ENCODE results near the gene LYVE1.

Gene LYVE1

DNA sequence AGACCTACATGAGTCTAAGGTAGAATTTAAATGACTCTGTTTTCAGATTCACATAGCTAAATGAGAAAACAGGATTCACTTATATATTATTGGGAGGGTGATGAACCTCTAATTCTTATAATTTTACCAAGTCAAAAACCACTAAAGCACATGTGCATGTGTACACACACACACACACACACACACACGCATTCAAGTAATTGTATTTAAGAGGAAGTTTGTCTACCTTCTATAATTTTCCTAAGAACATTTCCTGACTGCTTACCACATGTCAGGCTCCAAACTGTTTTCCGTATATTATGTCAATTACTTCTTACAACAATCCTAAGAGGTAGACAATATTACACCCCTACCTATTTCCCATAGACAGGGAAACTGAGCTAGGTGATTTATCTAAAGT lies 34.1 kb downstream of the LYVE1 start:
- no peak for DNase-seq
- TF ChIP-seq GATA1 (IDR thresholded peaks at IDR 0.05; ENCODE audit: low read depth, low read length) (no peak), POLR2A (IDR thresholded peaks at IDR 0.05; ENCODE audit: low read length) (no peak)

DNA sequence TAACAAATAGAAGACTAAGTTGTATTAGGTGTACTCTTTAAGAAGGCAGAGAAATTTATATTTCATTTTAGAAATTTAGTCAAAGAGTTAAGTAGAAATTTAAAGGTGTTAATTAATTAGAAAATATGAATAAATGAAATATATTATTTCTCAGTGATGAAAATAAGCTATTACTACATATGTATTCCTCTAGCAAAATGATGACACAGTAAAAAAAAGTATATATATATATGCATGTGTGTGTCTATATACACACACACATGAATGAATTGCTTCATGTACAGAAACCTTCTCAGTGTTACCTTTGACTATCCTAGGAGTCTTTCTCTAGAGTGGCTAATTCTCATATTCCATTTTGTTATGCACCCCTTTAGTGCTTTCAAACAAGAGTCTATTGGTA lies 35.1 kb downstream of the LYVE1 start:
- TF ChIP-seq POLR2A (IDR thresholded peaks at IDR 0.05; ENCODE audit: low read length) (no peak), GATA1 (IDR thresholded peaks at IDR 0.05; ENCODE audit: low read depth, low read length) (no peak)
- no peak for DNase-seq

DNA sequence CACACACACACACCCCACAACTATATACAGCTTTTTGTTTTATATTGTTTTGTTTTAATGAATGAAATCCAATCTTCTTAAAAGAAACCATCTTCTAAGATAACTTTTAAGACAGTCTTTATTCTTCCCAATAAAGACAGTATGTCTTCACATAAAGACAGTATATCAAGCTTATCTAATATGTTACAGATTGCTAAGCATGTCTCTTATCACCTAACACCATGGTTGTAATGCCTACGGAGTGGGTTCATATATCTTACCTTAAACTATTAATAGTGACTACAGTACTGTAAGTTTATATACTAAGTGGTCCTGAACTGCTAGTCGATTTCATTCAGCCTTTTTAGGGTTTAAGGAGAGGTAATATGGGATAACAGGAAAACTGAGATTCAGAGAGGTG lies 35.9 kb downstream of the LYVE1 start:
- DNase-seq, result peak; percentile 32 to 64
- no peak for TF ChIP-seq POLR2A (IDR thresholded peaks at IDR 0.05; ENCODE audit: low read length)
- no peak for TF ChIP-seq GATA1 (IDR thresholded peaks at IDR 0.05; ENCODE audit: low read depth, low read length)

DNA sequence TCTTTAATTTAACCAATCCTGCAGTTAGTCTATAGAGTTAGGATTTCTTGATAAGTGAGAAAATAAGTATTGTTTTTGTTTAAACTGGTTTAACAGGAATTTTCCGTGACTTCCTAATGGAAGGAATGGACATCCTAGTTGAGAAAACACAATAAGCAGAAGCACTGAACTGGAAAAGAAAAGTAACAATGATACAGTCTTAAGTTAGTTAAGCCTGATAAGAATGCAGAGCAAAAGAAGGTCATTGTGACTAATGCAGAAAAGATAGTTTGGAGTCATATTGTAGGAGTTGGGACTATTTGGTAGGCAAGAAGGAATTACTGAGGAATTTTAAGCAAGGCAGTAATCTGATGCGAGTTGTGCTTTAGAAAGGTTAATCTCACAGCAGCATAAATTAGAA lies 39.2 kb downstream of the LYVE1 start:
- no peak for DNase-seq
- TF ChIP-seq GATA1 (IDR thresholded peaks at IDR 0.05; ENCODE audit: low read depth, low read length), result no peak
- no peak for TF ChIP-seq POLR2A (IDR thresholded peaks at IDR 0.05; ENCODE audit: low read length)

DNA sequence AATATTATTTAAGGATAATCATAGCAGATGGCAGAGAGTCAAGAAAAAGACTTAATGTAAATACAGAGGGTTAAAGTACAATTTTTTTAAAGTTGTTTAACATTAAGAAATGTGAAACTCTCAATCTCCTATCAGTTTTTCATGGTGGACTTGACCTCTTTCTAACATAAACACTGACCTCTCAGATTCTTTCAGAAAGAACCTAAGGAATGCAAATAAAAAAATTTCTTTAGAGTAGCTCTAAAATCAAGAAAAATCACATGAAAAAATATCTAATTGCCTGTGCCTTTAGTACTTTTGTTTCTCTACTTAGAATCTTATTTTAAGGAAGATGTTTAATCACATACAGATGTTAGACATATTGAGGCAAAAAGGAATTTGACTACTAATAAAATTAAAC lies 40.3 kb downstream of the LYVE1 start:
- TF ChIP-seq POLR2A (IDR thresholded peaks at IDR 0.05; ENCODE audit: low read length) (no peak), GATA1 (IDR thresholded peaks at IDR 0.05; ENCODE audit: low read depth, low read length) (no peak)
- DNase-seq, result no peak

DNA sequence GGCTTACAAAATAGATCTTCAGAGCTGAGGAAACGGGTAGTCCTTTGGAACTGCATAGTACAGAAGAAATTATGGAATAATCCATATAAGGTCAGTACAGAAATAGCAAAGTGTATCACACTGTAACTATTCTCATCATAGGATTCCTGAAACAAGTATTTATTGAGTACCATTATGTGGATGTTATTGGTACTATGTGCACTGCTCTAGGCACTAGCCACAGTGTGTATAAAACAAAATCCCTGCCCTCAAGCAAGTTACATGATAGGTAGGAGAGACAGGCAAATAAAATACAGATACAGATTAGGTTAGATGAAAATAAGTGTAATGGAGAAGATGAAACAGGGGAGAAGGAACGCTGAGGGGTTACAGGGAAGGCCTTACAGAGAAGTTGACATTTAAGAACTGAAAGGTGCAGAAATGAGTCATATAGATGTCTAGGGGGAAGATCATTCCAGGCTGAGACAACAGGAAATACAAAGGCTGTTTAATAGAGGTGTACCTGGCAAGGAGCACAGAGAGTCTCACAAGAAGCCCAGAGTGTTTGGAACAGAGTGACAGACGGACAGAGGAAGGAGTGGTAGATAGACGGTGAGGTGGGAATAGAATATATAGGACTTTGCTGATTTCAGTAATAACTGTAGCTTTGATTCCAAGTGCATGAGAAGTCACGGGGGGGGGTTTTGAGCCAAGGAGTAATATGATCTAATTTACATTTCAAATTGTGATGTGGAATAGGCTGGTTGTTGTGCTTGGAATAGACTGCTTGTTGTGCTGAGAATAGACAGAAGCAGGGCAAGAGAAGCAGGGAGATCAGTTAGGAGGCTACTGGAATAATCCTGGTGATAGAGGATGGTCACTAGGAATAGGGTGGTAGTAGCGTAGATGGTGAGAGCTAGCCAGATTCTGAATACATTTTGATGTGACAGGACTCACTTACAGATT lies 41.2 kb downstream of the LYVE1 start:
- no peak for DNase-seq
- TF ChIP-seq GATA1 (IDR thresholded peaks at IDR 0.05; ENCODE audit: low read depth, low read length) (no peak), POLR2A (IDR thresholded peaks at IDR 0.05; ENCODE audit: low read length) (no peak)

DNA sequence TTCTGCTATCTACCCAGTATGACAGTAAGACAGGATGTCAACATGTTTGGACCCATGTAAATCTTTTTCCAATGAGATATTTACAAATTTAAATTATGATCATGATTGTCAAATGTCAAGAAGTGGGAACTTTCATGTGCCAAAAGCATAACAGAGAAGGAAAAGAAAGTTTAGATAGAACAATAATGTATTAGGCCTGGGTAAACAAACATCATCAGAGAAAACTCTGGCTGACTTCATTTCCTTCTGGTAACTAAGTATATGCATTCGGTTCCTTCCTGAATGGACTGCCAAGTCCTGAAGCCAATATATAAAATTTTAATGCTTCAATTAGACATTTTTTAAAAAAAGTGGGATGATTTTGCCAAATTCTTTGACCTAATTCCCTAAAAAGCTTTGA lies 44.0 kb downstream of the LYVE1 start:
- TF ChIP-seq GATA1 (IDR thresholded peaks at IDR 0.05; ENCODE audit: low read depth, low read length), result no peak
- no peak for TF ChIP-seq POLR2A (IDR thresholded peaks at IDR 0.05; ENCODE audit: low read length)
- DNase-seq, result no peak

DNA sequence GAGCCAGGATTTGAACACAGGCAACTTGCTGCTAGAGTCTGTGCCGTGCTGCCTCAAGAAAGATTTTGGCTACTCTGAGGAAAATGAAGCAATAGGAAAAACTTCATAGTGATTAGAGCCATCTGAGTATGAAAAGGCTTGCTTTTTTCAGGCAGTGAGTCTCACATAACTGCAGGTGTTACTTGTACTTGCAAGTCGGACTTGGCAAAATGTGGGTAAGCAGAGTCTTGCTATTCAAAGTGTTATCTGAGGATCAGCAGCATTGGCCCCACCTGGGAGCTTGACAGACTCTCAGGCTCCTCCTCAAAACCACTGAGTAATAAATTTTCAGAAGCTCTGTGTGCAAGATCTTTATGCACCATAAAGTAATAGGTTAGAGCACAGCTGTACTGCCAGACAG lies 45.5 kb downstream of the LYVE1 start:
- TF ChIP-seq GATA1 (IDR thresholded peaks at IDR 0.05; ENCODE audit: low read depth, low read length), result no peak
- TF ChIP-seq POLR2A (IDR thresholded peaks at IDR 0.05; ENCODE audit: low read length), result no peak
- DNase-seq, result no peak

DNA sequence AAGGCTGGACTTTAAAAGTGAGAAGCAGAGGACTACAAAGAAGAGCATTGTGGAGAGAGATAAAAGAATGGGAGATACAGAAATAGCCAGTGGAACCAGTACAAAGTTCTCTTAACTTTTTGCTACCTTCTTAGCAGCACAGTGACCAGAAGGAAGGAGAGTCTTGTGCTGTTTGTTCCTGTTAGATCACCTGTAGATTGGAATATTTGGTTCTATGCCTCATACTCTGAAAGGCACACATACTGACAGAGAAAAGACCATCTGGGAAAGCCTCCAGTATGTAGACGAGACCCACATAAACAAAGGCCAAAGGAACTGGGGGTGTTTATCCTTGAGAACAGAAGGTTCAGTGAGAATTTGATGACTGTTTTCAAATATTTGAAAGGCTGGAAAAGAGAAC lies 46.2 kb downstream of the LYVE1 start:
- no peak for DNase-seq
- TF ChIP-seq GATA1 (IDR thresholded peaks at IDR 0.05; ENCODE audit: low read depth, low read length) (no peak), POLR2A (IDR thresholded peaks at IDR 0.05; ENCODE audit: low read length) (no peak)

DNA sequence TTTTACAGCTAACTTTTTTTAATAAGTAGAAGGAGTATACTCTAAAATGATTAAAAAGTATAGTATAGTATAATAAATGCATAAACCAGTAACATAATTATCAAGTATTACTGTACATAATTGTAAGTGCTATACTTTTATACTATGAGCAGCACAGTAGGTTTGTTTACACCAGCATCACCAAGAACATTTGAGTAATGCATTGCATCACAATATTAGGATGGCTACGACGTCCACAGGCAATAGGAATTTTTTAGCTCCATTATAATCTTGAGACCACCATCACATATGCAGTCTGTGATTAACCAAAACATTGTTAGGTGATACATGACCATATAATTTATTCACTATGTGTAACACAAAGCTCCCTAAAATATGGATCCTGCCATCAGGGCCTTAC lies 47.9 kb downstream of the LYVE1 start:
- TF ChIP-seq POLR2A (IDR thresholded peaks at IDR 0.05; ENCODE audit: low read length) (no peak), GATA1 (IDR thresholded peaks at IDR 0.05; ENCODE audit: low read depth, low read length) (no peak)
- DNase-seq, result no peak

DNA sequence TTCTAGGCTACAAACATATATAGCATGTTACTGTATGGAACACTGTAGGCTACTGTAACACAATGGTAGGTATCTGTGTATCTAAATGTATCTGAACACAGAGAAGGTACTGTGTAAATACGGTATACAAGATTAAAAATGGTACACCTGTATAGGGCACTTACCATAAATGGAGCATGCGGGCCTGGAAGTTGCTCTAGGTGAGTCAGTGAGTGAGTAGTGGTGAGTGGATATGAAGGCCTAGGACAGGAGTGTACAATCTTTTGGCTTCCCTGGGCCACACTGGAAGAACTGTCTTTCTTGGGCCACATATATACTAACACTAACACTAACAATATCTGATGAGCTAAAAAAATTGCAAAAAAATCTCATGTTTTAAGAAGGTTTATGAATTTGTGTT lies 48.8 kb downstream of the LYVE1 start:
- TF ChIP-seq POLR2A (IDR thresholded peaks at IDR 0.05; ENCODE audit: low read length) (no peak), GATA1 (IDR thresholded peaks at IDR 0.05; ENCODE audit: low read depth, low read length) (no peak)
- no peak for DNase-seq

DNA sequence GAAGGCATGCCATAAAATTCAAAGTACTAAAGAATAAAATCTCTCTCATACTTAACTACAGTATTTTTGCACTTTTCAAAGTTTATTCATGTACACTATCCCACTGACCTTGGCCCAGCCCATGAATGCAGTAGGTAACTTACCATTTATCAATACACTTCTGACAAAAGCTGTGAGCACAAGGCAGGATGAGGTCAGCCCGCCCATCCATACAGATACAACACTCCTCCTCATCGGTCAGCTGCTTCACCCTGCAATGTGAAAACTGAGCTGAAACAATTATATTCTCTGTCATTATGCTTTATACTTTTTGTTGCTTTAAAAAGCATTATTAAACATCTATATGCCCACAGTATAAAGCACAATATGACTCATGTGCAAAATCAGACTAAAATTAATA lies 49.6 kb downstream of the LYVE1 start:
- no peak for TF ChIP-seq GATA1 (IDR thresholded peaks at IDR 0.05; ENCODE audit: low read depth, low read length)
- no peak for DNase-seq

DNA sequence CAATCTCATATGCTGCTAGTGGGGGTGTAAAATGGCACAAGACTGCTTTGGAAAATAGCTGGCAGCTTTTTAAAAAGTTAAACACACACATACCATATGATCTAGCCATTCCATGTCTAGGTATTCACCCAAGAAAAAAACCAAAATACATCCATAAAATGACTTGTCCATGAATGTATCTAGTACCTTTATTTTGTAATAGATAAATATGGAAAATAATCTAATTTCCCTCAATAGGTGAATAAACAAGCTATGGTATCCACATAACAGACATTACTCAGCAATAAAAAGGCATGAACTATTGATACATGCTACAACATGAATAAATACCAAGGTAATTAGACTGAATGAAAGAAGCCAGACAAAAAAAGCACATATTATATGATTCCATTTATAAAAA lies 50.3 kb downstream of the LYVE1 start:
- TF ChIP-seq GATA1 (IDR thresholded peaks at IDR 0.05; ENCODE audit: low read depth, low read length) (no peak), POLR2A (IDR thresholded peaks at IDR 0.05; ENCODE audit: low read length) (no peak)
- no peak for DNase-seq

DNA sequence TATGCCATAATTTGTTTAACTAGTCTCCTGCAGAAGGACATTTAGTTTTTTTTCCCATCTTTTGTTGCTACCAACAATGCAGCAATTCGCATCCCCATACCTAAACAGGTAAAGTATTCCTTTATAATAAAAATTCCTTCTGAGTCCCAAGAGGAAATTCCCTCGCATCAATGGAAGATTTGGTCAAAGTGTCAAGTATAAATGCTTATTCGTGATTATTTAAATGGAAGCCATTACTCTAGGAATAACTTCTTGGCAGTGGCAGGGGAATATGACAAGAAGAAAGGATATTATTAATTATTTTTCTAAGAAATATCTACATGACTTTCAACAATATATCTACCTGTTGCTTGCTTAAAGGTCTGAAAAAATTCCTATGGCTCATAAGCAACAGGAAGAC lies 53.0 kb downstream of the LYVE1 start:
- no peak for TF ChIP-seq GATA1 (IDR thresholded peaks at IDR 0.05; ENCODE audit: low read depth, low read length)
- no peak for TF ChIP-seq POLR2A (IDR thresholded peaks at IDR 0.05; ENCODE audit: low read length)
- no peak for DNase-seq

DNA sequence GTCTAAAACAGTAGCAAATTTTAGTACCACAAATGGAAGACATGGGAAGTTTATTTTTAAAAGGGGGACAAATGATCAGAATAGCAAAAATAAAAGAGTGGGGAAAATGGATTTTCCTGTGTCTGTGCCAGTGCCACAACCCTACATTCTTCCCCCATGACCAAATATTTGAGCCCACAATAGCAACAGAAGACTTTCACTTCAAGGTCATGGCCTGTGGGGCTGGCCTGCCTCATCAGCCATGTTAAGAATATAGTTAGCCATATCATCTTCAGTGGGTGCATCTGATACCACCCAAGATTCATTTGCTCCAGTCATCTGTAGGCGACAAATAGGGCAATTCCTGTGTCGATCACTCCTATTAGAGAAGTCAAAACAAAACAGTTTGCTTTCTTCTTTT lies 53.8 kb downstream of the LYVE1 start:
- no peak for DNase-seq
- TF ChIP-seq GATA1 (IDR thresholded peaks at IDR 0.05; ENCODE audit: low read depth, low read length), result no peak
- no peak for TF ChIP-seq POLR2A (IDR thresholded peaks at IDR 0.05; ENCODE audit: low read length)

All from erythroblast (primary cell).